Nucleus accumbens (tissue), 56 donors: ENCODE measurements around the gene CD7.

Experiments
- DNase-seq, 56 donors: peaks; one replicate each; lab custom pipeline; 2025; lab: John Stamatoyannopoulos, UW

CD7 gene

GRCh38 chr17:82316651-82317393 lies 586 bp downstream of the CD7 start:
- DNase-seq = no peak

- DNase-seq = no peak
Observed at GRCh38 chr17:82315703-82316358, 1.6 kb downstream of the CD7 start.

- no peak for DNase-seq
Observed at GRCh38 chr17:82314727-82315605, 2.4 kb downstream of the CD7 start.

DNA sequence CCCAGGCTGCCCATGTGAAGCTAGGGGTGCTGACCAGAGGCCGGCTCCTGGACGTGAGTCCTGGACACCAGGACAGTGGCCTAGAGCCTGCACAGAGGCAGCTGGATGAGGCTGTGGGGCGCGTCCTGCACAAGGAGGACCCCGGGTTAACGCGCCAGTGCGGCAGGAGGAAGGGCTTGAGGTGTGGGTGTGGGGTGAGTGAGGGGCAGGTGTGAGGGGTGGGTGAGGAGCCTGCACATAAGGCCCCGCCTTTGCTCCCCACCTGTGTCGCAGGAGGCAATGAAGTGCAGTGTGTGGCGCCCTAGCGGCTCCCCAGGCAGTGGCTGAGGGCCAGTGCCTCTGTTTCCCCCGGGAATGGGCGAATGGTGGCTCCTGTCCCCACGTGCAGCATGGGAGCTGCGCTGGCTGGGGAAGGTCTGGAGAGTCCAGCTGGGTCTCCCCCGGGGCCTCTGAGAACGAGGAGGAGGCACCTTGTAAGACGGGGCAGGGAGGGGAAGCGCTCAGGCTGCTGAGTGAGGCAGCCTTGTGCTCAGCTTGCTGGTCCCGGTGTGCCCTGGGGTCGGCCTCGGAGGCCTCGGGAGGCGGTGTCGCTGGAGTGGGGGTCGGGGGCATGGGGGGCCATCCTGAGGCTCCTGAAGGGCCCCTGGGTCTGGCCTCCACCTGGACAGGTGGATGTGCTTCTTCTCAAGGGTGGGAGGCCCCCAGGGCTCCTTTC lies 3.2 kb downstream of the CD7 start:
- DNase-seq = no peak

- DNase-seq = no peak
Observed at GRCh38 chr17:82313195-82314011, 4.0 kb downstream of the CD7 start.

DNA sequence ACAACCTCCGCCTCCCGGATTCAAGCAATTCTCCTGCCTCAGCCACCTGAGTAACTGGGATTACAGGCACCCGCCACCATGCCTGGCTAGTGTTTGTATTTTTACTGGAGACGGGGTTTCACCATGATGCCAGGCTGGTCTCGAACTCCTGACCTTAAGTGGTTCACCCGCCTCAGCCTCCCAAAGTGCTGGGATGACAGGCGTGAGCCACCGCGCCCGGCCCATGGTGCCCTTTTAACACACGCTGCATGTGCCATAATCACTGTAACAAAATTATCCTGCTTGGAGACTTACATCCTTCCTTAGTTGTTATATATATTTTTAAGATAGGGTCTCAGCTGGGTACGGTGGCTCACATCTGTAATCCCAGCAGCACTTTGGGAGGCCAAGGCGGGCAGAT lies 5.4 kb downstream of the CD7 start:
- no peak for DNase-seq

GRCh38 chr17:82310877-82311276 lies 6.5 kb downstream of the CD7 start:
- no peak for DNase-seq

GRCh38 chr17:82309656-82310570 lies 7.5 kb downstream of the CD7 start:
- DNase-seq = no peak

DNA sequence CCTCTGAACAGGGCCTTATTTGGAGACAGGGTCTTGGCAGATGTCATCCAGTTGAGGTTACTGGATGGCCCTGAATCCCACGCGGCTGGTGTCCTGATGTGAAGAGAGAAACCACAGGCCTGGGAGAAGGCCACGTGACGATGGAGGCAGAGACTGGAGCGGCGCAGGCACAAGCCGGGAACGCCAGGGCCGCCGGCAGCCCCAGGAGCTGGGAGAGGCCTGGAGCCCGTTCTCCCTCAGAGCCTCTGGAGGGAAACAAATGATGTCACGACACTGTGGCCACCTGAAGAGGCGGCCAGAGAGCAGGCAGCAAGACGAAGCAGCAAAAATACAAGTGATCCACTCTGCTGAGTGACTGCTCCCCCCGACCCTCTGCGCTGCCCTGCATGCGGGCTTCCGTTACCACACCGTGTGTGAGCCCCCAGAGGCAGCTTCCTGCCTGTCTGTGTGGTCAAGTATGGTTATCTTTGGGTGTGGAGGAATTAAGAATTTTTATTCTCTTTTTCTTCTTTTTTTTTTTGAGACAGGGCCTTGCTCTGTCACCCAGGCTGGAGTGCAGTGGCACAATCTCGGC lies 11.6 kb downstream of the CD7 start:
- DNase-seq = no peak

- DNase-seq = no peak
Observed at GRCh38 chr17:82304826-82305726, 12.3 kb downstream of the CD7 start.

GRCh38 chr17:82303944-82304808 lies 13.2 kb downstream of the CD7 start:
- no peak for DNase-seq

DNA sequence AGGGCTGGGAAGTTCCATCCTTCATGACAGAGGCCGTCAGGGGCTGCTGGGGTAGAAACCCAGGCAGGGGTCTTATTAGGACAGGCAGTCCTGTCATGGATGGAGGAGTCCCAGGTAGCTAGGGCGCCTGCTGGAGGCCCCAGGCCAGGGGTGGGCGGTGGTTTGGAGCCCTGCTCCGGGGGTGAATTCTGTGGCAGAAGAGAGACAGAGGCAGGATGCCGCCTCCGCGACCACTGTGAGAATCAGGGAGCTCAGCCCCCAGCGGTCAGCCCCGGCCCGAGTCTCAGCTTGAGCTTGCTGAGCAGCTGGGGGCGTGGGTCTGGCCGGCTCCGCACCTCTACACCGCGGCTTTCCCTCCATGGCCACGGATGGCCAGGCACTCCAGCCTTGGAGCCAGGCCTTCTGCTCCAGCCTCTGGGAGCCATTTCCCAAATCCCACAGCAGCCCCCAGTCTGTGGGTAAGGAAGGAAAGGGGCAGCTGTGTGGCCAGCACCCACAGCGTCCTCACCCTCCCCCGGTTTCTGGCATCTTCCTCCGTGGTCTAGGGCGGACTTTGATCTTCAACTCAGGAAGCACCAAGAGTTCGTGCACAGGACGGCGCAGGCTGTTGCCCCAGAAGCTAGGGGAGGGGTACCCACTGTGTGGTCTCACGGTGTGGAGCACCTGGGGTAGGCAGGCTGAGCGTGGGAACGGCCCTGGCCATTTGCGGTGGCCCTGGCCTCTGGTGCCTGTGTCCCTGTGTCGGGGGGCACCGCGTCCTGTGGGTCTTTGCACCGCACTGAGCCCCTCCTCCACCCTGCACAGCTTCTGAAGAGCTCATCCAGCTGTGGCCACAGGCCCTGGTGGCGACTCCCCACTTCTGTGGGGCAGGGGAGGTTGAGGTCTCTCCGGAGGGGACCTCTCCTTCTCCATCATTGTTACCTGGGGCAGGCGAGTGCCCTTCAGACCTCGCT lies 14.1 kb downstream of the CD7 start:
- DNase-seq = no peak

DNA sequence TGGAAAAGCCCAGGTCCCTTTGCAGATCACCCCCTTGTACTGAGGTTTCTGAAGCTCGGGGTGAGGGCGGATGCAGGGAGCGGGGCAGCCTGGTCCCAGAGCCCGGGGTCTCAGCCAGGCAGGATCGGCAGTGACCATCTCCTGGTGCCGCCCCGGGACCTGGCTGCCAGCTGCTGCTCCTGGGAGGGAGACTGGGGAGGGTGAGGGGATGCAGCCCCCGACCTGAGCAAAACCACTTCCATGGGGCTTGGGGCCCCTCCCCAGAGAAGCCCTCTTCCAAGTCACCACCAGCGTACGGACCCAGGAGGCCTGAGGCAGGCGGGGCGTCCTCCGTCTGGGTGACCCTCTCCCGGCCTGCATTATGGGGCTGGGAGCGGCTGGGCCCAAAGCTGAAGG lies 14.8 kb downstream of the CD7 start:
- DNase-seq = no peak

DNA sequence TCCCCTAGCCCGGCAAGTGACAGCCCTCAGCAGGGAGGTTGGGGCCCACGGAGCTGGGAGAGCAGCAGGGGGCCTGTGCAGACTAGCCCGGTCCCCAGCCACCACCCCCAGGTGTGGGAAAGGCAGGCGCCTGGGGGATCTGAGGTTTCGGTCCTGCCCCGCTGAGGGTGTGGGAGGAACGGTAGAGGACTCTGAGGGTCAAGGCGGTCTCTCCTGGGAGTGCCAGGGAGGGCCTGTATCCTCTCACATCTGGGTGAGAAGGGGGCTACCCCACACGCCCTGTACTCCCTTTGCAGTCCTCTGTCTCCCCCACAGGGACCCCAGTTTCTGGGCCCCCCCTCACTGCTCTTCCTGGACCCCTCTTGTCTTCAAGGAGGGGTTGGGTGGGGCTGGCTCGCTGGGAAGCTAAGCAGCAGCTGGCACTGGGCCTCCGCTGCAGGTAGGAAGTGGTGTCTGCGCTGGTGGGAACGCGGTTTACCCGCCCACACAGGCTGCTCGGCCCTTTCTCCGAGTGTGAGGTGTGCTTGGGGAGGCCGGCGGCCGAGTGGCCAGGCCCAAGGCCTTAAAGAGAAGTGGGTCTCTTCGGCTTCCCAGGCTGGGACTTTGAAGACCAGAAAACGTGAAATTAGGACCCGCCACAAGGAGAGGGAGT lies 15.4 kb downstream of the CD7 start:
- no peak for DNase-seq
